ENCODE data around the gene BTBD17. TPM values are rescaled to one million over a fixed set of nuclear protein-coding genes. Genes with fewer than 3 reads are reported as not detected.

The BTBD17 gene
- polyA plus RNA-seq, 2 of the 4 experiments (the other 2 are of a cell fraction) = not detected

DNA sequence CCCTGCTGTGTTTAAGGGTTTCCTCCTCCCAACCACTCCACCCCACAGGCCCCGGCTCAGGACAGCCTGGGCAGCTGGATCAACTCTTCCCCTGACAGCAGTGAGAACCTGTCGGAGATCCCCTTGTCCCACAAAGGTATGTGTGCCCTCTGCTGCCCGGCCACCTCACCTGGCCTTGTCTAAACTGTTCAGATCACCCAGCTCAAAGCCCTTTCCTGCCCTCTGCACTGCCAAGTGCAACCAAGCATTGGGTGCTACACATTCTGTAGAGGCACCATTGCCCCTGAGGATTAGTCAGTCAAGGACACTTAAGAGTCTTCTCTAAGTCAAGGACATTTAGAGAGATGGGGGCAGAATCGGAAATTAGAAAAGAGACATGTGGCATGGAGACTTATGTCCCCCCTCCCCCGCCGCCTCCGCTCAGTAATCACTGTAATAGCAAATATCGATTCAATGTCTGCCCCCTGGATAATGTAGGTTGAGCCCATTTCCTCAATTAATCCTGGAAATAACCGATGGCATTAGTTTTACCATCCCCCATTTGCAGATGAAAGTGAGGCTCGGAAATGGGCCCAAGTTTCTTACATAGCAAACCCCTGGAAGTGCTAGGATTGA, 8.1 kb downstream of the BTBD17 start (continued):
- TF ChIP-seq, protein P1, sequence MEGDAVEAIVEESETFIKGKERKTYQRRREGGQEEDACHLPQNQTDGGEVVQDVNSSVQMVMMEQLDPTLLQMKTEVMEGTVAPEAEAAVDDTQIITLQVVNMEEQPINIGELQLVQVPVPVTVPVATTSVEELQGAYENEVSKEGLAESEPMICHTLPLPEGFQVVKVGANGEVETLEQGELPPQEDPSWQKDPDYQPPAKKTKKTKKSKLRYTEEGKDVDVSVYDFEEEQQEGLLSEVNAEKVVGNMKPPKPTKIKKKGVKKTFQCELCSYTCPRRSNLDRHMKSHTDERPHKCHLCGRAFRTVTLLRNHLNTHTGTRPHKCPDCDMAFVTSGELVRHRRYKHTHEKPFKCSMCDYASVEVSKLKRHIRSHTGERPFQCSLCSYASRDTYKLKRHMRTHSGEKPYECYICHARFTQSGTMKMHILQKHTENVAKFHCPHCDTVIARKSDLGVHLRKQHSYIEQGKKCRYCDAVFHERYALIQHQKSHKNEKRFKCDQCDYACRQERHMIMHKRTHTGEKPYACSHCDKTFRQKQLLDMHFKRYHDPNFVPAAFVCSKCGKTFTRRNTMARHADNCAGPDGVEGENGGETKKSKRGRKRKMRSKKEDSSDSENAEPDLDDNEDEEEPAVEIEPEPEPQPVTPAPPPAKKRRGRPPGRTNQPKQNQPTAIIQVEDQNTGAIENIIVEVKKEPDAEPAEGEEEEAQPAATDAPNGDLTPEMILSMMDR (IDR thresholded peaks at IDR 0.05) = no peak

DNA sequence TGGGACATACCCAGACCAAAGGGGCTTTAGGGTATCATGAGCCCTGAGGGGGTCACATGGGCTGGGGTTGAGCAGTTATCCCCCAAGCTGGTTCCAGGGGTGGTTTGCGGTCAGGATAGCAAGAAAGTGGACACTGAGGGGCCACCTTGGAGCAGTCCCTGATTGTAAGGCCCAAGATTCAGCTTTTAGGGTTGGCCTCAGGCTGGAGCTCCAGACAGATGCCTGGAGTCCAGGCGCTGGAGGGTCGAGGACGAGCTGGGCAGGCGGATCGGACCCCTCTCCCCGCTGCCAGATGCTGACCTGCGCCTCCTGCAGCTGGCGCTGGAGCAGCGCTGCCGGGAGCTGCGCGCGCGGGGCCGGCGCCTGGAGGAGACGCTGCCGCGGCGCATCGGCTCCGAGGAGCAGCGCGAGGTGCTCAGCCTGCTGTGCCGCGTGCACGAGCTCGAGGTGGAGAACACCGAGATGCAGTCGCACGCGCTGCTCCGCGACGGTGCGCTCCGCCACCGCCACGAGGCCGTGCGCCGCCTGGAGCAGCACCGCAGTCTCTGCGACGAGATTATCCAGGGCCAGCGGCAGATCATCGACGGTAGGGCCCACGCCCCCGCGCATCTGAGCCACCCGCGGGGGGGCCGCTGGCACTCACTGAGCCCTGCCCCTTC, 10.0 kb downstream of the BTBD17 start:
- ATAC-seq = peak; percentile 59 to 69
- Histone ChIP-seq H3K4me1 (0 out of 3 replicates have a peak, but pooled peaks cover 11% of the 10 kb centered on the region), H3K27ac (no peak overlapping the region), H3K4me2 (peak overlapping the region; percentile 69), H3K4me3 (peak overlapping the region; percentile 10; the same call in 1 of the 3 replicates), H3K9me3 (no peaks in the 10 kb centered on the region)
- no peak for FAIRE-seq
- WGBS (ENCODE audit: missing lambda C conversion rate) = 6% methylated on average over 46 of the region's 55 CpGs
- POLR2A ChIA-PET = no interaction called here
- CTCF ChIA-PET = interaction anchor here (0.6 to 34.5 kb wide), 17 partner anchors 14 to 349 kb away, joined by 3 to 674 read pairs (median 5); partner anchors contain the start of genes BTBD17, CD300LB and GPR142
- peak in 1 of 2 experiments; percentile 66 for DNase-seq (ENCODE audit: low read depth in 1 of 2, low spot score in 1 of 2)
- TF ChIP-seq CHD4 (IDR thresholded peaks at IDR 0.05; ENCODE audit: borderline replicate concordance) = no peak
- TF ChIP-seq HDAC2 (IDR thresholded peaks at IDR 0.05) = peak; percentile 71; the same call in 1 of the 2 replicates
- TF ChIP-seq RAD21 (conservative IDR thresholded peaks at IDR 0.05 in 1 of 2, IDR thresholded peaks at IDR 0.05 in 1 of 2) = no peak
- no peak for TF ChIP-seq KDM1A (IDR thresholded peaks at IDR 0.05; ENCODE audit: low read depth)
- TF ChIP-seq SREBF2 (IDR thresholded peaks at IDR 0.05) = no peak
- TF ChIP-seq JUN (IDR thresholded peaks at IDR 0.05) = no peak
- no peak for TF ChIP-seq POLR2AphosphoS2 (conservative IDR thresholded peaks at IDR 0.05; ENCODE audit: low read length)
- TF ChIP-seq, protein P2, sequence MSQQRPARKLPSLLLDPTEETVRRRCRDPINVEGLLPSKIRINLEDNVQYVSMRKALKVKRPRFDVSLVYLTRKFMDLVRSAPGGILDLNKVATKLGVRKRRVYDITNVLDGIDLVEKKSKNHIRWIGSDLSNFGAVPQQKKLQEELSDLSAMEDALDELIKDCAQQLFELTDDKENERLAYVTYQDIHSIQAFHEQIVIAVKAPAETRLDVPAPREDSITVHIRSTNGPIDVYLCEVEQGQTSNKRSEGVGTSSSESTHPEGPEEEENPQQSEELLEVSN (IDR thresholded peaks at IDR 0.05; ENCODE audit: borderline replicate concordance, low read depth) = peak; percentile 82
- TF ChIP-seq PHF8 (IDR thresholded peaks at IDR 0.05; ENCODE audit: borderline replicate concordance, low read depth) = no peak
- no peak for TF ChIP-seq EHMT2 (IDR thresholded peaks at IDR 0.05; ENCODE audit: low read depth)
- TF ChIP-seq HOXB5 (CRISPR knock-in tag; IDR thresholded peaks at IDR 0.05) = no peak
- no peak for TF ChIP-seq TFCP2L1 (CRISPR knock-in tag; IDR thresholded peaks at IDR 0.05)
- TF ChIP-seq, protein P1 (IDR thresholded peaks at IDR 0.05) = peak; percentile 26; the same call in 2 of the 3 replicates
- TF ChIP-seq BHLHE40 (IDR thresholded peaks at IDR 0.05; ENCODE audit: low read depth, low read length) = no peak
- TF ChIP-seq POLR2A (IDR thresholded peaks at IDR 0.05; ENCODE audit: low read length) = no peak
- no peak for TF ChIP-seq FOSB (CRISPR knock-in tag; IDR thresholded peaks at IDR 0.05)
- TF ChIP-seq, protein P3, sequence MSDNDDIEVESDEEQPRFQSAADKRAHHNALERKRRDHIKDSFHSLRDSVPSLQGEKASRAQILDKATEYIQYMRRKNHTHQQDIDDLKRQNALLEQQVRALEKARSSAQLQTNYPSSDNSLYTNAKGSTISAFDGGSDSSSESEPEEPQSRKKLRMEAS (IDR thresholded peaks at IDR 0.05) = peak; percentile 84
- TF ChIP-seq MYC (IDR thresholded peaks at IDR 0.05; ENCODE audit: borderline replicate concordance, low read length) = no peak
- TF ChIP-seq RFX5 (IDR thresholded peaks at IDR 0.05) = no peak
- TF ChIP-seq RCOR1 (IDR thresholded peaks at IDR 0.05; ENCODE audit: low read depth, low read length) = no peak

All from A549 (cell line).